ENCODE results near the gene LYPD6B. TPM values are rescaled to one million over a fixed set of nuclear protein-coding genes. Genes with fewer than 3 reads are reported as not detected.

Gene LYPD6B
- polyA plus RNA-seq, 1 donor, result 1.4 TPM

DNA sequence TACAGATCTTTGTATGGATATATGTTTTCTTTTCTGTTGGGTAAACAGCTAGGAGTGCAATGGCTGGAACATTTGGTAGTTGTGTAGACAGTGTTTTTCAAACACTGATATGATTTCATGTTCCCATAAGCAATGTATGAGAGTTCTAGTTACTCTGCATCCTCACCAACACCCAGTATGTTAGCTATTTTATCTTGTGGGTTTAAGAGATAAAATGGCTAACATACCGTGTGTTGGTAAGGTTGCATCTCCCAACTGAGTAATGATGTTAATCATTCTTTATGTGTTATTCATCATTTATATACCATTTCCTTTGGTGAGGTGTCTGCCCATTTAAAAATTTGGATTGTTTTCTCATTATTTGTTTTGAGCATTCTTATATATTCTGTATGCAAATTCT is 65.7 kb downstream of the LYPD6B start:
- 100% methylated on average over 1 of the region's 1 CpG for WGBS (ENCODE audit: insufficient coverage, low lambda C conversion rate)
- no peak overlapping the region for H3K27ac ChIP-seq (ENCODE audit: low read length)
- no peak for DNase-seq

DNA sequence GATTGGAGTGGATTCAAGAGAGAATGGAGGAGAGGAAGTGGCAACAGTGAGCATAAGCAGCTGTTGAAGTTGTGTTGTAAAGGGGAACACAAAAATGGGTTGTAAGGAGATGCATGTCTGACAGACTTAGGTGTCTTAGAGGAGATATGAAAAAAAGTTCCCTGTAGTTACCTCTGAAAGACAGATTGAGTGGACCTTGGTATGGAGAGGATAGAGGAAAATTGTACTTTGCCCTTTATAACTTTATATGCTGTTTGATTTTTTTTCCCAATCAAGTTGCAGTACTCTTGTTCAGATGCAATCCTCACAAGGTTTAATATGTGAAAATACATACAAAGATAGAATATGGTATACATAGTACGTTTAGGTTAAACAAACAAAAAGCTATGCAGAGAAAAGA is 73.6 kb downstream of the LYPD6B start:
- Histone ChIP-seq H3K9me3 (ENCODE audit: control insufficient read depth, low read depth, low read length) (no peaks in the 10 kb centered on the region), H3K4me3 (ENCODE audit: low read length) (no peak overlapping the region), H3K36me3 (ENCODE audit: control insufficient read depth, insufficient read depth, low read length) (no peaks in the 10 kb centered on the region), H3K27me3 (ENCODE audit: control insufficient read depth, insufficient read depth, low read length) (no peaks in the 10 kb centered on the region), H3K27ac (ENCODE audit: low read length) (no peak overlapping the region), H3K4me1 (ENCODE audit: control insufficient read depth, insufficient read depth, low read length) (no peaks in the 10 kb centered on the region)
- WGBS (ENCODE audit: insufficient coverage, low lambda C conversion rate), result 100% methylated on average over 1 of the region's 1 CpG
- DNase-seq, result no peak

More for the DNA sequence above, 65.7 kb downstream of the LYPD6B start:
- Histone ChIP-seq H3K4me1 (ENCODE audit: control insufficient read depth, insufficient read depth, low read length) (no peaks in the 10 kb centered on the region), H3K9me3 (ENCODE audit: control insufficient read depth, low read depth, low read length) (no peaks in the 10 kb centered on the region), H3K27me3 (ENCODE audit: control insufficient read depth, insufficient read depth, low read length) (no peaks in the 10 kb centered on the region), H3K36me3 (ENCODE audit: control insufficient read depth, insufficient read depth, low read length) (no peaks in the 10 kb centered on the region), H3K4me3 (ENCODE audit: low read length) (no peak overlapping the region)

DNA sequence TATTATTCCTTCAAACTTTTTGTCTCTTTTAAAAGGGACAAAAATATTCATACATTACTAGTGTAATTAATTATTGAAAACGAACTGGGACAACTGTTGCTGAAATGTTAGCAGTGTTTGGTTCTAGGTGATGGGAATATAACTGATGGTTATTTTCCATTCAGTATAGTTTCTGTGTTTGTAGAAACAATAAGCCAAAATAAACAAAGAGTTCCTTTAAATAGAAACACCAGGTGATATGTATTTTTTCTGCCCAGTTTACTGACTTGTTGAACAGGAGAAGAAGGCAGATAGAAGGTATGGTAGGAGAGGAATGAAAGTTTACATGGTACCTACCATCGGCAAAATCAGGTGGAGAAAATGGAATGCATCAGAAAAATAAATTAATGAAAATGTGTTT is 74.2 kb downstream of the LYPD6B start:
- no peak for DNase-seq
- no peak overlapping the region for H3K27ac ChIP-seq (ENCODE audit: low read length)
- WGBS (ENCODE audit: insufficient coverage, low lambda C conversion rate), result 100% methylated on average over 1 of the region's 2 CpGs
- H3K36me3 ChIP-seq (ENCODE audit: control insufficient read depth, insufficient read depth, low read length), result no peaks in the 10 kb centered on the region
- H3K4me1 ChIP-seq (ENCODE audit: control insufficient read depth, insufficient read depth, low read length), result no peaks in the 10 kb centered on the region
- H3K4me3 ChIP-seq (ENCODE audit: low read length), result no peak overlapping the region
- no peaks in the 10 kb centered on the region for H3K9me3 ChIP-seq (ENCODE audit: control insufficient read depth, low read depth, low read length)
- H3K27me3 ChIP-seq (ENCODE audit: control insufficient read depth, insufficient read depth, low read length), result no peaks in the 10 kb centered on the region

DNA sequence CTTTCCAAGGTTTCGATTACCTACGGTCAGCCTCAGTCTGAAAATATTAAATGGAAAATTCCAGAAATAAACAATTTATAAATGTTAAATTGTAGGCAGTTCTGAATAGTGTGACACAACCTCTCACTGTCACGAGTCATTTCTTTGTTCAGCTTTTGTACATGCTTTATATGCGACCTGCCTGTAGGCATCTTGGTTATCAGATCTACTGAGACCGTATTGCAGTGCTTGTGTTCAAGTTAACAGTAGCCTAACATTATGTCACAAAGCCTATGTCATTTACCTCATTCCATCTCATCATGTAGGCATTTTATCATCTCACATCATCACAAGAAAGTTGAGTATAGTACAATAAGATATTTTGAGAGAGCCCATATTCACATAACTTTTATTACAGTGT is 77.3 kb downstream of the LYPD6B start:
- H3K4me1 ChIP-seq (ENCODE audit: control insufficient read depth, insufficient read depth, low read length), result no peaks in the 10 kb centered on the region
- no peaks in the 10 kb centered on the region for H3K36me3 ChIP-seq (ENCODE audit: control insufficient read depth, insufficient read depth, low read length)
- 100% methylated on average over 1 of the region's 5 CpGs for WGBS (ENCODE audit: insufficient coverage, low lambda C conversion rate)

DNA sequence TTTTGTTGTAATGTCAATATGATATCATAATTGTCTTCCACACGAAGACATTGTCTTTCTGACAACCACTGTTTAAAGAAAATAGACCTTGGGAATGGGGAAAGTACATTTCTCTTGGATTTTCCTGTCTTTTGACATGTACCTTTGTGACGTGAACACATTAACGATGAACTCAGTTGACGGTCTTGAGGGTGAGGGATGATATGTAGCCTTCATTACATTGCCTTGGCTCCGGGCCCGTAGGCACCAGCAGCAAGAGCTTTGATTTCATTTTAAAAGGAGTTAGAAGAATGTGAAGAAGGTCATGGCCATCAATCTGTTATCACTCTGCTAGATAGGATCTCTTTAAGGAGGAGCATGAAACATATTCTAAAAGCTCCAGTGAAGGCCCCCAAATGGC is 80.9 kb downstream of the LYPD6B start:
- Histone ChIP-seq H3K27me3 (ENCODE audit: control insufficient read depth, insufficient read depth, low read length) (no peaks in the 10 kb centered on the region), H3K27ac (ENCODE audit: low read length) (no peak overlapping the region), H3K4me1 (ENCODE audit: control insufficient read depth, insufficient read depth, low read length) (no peaks in the 10 kb centered on the region), H3K9me3 (ENCODE audit: control insufficient read depth, low read depth, low read length) (no peaks in the 10 kb centered on the region), H3K36me3 (ENCODE audit: control insufficient read depth, insufficient read depth, low read length) (no peaks in the 10 kb centered on the region), H3K4me3 (ENCODE audit: low read length) (no peak overlapping the region)
- WGBS (ENCODE audit: insufficient coverage, low lambda C conversion rate), result 100% methylated on average over 3 of the region's 6 CpGs
- no peak for DNase-seq

More for the DNA sequence above, 77.3 kb downstream of the LYPD6B start:
- no peak overlapping the region for H3K27ac ChIP-seq (ENCODE audit: low read length)
- no peaks in the 10 kb centered on the region for H3K27me3 ChIP-seq (ENCODE audit: control insufficient read depth, insufficient read depth, low read length)
- H3K4me3 ChIP-seq (ENCODE audit: low read length), result no peak overlapping the region
- H3K9me3 ChIP-seq (ENCODE audit: control insufficient read depth, low read depth, low read length), result no peaks in the 10 kb centered on the region
- DNase-seq, result no peak

DNA sequence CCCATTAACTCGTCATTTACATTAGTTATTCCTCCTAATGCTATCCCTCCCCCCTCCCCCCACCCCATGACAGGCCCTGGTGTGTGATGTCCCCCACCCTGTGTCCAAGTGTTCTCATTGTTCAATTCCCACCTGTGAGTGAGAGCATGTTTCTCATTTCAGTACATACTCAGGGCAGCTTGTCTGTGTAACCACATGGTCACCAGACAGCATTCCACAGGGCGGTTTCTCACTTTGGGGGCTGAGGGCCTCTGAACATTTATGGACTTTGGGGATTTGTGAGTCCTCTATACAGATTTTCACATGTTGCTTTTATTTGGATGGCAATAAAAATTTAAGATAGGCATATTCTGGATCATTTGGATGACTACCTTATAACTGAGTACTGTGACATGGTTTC is 84.0 kb downstream of the LYPD6B start:
- Histone ChIP-seq H3K9me3 (ENCODE audit: control insufficient read depth, low read depth, low read length) (no peaks in the 10 kb centered on the region), H3K4me3 (ENCODE audit: low read length) (no peak overlapping the region), H3K36me3 (ENCODE audit: control insufficient read depth, insufficient read depth, low read length) (no peaks in the 10 kb centered on the region), H3K27me3 (ENCODE audit: control insufficient read depth, insufficient read depth, low read length) (no peaks in the 10 kb centered on the region), H3K4me1 (ENCODE audit: control insufficient read depth, insufficient read depth, low read length) (no peaks in the 10 kb centered on the region), H3K27ac (ENCODE audit: low read length) (no peak overlapping the region)
- DNase-seq, result peak in 1 of 2 donors; percentile 15
- no CpG with 5 or more reads among the region's 2 CpGs for WGBS (ENCODE audit: insufficient coverage, low lambda C conversion rate)

DNA sequence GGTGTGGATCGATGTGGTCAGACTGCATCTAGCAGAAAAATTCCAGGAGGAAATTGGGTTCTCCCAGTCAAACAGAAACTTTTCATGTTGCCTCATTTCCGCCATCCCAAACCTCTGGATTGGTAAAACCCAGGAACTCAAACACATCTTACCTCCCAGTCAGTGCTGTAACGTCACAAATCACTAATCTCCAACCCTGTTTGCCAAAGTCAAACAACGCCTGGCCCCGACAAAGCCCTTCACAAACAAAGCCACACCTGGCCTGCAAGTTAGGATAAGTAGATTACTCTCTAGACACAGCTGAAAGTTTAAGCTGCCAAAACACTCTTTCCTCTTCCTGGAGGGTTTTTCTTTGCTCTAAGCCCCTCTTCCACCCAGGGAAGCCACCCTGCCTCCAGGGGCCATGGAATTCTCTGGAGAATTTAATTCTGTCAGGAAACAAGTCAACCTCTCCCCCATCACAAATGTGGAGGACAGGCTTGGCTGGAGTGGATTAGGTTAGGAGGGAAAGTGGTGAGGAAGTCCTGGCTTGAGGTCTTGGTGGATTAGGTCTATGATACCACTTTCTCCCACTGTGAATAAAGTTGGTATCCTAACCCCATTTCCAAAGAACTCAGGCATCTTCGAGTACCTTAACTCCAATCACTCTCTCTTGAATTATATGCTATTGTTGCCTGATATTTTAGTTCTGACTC is 86.7 kb downstream of the LYPD6B start:
- no peak overlapping the region for H3K4me3 ChIP-seq (ENCODE audit: low read length)
- H3K36me3 ChIP-seq (ENCODE audit: control insufficient read depth, insufficient read depth, low read length), result no peaks in the 10 kb centered on the region
- H3K27ac ChIP-seq (ENCODE audit: low read length), result no peak overlapping the region
- 75% methylated on average over 1 of the region's 6 CpGs for WGBS (ENCODE audit: insufficient coverage, low lambda C conversion rate)
- H3K27me3 ChIP-seq (ENCODE audit: control insufficient read depth, insufficient read depth, low read length), result no peaks in the 10 kb centered on the region
- no peaks in the 10 kb centered on the region for H3K4me1 ChIP-seq (ENCODE audit: control insufficient read depth, insufficient read depth, low read length)
- no peaks in the 10 kb centered on the region for H3K9me3 ChIP-seq (ENCODE audit: control insufficient read depth, low read depth, low read length)
- DNase-seq, result peak; percentile 7 to 41

DNA sequence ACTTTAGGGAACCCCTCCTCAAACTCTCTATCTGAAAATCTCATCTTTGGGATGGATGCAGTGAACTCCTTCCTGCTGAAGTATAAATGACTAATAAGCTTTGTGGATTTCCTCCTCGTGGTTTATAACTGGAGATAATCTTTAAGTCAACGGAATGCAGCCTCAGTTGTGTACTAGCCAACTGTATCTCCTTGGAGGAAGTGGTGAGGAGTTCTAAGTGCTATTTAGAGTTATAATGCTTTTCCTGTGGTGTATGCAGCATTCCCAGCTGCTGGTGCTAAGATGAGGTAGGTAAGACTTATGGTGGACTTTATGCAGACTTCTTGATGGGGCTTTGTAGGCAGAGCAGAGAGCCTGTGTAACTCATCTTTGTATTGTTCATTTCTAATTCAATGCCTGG is 90.9 kb downstream of the LYPD6B start:
- Histone ChIP-seq H3K4me3 (ENCODE audit: low read length) (no peak overlapping the region), H3K36me3 (ENCODE audit: control insufficient read depth, insufficient read depth, low read length) (no peaks in the 10 kb centered on the region), H3K27ac (ENCODE audit: low read length) (no peak overlapping the region), H3K4me1 (ENCODE audit: control insufficient read depth, insufficient read depth, low read length) (no peaks in the 10 kb centered on the region), H3K9me3 (ENCODE audit: control insufficient read depth, low read depth, low read length) (no peaks in the 10 kb centered on the region), H3K27me3 (ENCODE audit: control insufficient read depth, insufficient read depth, low read length) (no peaks in the 10 kb centered on the region)
- no peak for DNase-seq
- WGBS (ENCODE audit: insufficient coverage, low lambda C conversion rate), result no CpG with 5 or more reads among the region's 2 CpGs

DNA sequence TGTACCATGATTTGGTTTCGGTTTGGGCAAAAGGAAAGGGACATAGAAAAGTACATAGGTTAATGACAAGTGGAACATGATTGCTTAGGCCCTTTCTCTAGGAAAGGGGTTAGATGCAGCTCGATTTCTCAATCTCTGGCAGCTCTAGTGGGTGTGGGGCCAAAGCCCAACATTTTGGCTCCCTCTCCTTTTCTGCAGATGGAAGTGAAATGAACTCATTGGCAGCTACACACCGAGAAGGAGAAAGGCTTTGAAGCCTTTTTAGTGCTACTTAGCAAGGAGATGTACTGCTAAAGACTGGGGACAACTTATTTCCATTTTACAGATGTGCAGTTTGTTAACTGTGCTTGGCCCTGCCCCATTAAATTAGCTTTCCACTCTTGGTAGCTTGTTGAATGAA is 93.8 kb downstream of the LYPD6B start:
- no peak for DNase-seq
- Histone ChIP-seq H3K4me3 (ENCODE audit: low read length) (no peak overlapping the region), H3K4me1 (ENCODE audit: control insufficient read depth, insufficient read depth, low read length) (no peaks in the 10 kb centered on the region), H3K9me3 (ENCODE audit: control insufficient read depth, low read depth, low read length) (no peaks in the 10 kb centered on the region), H3K27ac (ENCODE audit: low read length) (no peak overlapping the region), H3K36me3 (ENCODE audit: control insufficient read depth, insufficient read depth, low read length) (no peaks in the 10 kb centered on the region), H3K27me3 (ENCODE audit: control insufficient read depth, insufficient read depth, low read length) (no peaks in the 10 kb centered on the region)
- WGBS (ENCODE audit: insufficient coverage, low lambda C conversion rate), result no CpG with 5 or more reads among the region's 3 CpGs

DNA sequence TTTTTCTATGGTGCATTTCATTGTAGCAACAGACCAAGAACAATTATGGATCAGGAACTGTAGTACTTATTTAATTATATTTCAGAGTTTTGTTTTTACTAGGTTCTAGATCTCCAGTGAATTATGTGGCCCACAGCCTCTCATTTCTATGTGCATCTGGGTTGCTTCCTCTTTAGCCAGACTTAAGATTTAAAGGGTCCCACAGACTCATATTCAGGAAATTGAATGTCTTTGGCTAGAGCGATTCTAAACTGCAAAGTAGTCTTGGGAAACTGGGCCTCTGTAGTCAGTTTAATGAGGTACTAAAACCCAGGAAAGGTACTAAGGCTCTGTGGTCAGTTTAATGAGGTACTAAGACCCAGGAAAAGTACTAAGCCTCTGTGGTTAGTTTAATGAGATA is 94.4 kb downstream of the LYPD6B start:
- no peak for DNase-seq
- no peaks in the 10 kb centered on the region for H3K36me3 ChIP-seq (ENCODE audit: control insufficient read depth, insufficient read depth, low read length)
- no peaks in the 10 kb centered on the region for H3K27me3 ChIP-seq (ENCODE audit: control insufficient read depth, insufficient read depth, low read length)
- no peak overlapping the region for H3K4me3 ChIP-seq (ENCODE audit: low read length)
- no peak overlapping the region for H3K27ac ChIP-seq (ENCODE audit: low read length)
- H3K4me1 ChIP-seq (ENCODE audit: control insufficient read depth, insufficient read depth, low read length), result no peaks in the 10 kb centered on the region
- H3K9me3 ChIP-seq (ENCODE audit: control insufficient read depth, low read depth, low read length), result no peaks in the 10 kb centered on the region
- no CpG with 5 or more reads among the region's 1 CpG for WGBS (ENCODE audit: insufficient coverage, low lambda C conversion rate)

DNA sequence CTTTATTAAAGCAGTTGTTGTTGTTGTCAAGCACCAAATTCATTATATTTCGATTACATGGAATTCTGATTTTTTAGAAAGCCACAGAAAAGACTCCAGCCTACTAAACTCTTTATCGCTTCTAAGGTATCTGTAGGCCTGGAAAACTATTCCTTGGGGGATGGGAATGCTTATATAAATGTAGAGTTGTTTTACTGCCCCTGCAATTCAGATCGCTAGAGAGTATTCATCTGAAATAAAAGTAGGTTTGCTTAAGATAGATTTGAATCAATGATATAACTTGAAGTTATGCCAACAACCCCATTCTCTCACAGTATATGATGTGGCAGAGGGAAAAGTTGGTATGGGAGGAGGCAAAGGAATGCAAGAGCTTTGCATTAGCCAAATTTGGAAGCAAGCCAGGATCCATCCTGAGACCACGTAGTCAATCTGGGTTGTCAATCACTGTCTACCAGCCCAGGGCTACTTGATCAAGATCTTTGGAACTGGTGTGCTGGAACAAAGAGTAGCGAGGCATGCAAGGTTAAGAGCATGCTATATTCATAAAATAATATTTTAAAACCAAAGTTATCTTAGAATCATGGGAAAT is 95.9 kb downstream of the LYPD6B start:
- no peaks in the 10 kb centered on the region for H3K36me3 ChIP-seq (ENCODE audit: control insufficient read depth, insufficient read depth, low read length)
- DNase-seq, result no peak
- H3K4me3 ChIP-seq (ENCODE audit: low read length), result no peak overlapping the region
- 100% methylated on average over 1 of the region's 5 CpGs for WGBS (ENCODE audit: insufficient coverage, low lambda C conversion rate)
- H3K27ac ChIP-seq (ENCODE audit: low read length), result no peak overlapping the region
- no peaks in the 10 kb centered on the region for H3K4me1 ChIP-seq (ENCODE audit: control insufficient read depth, insufficient read depth, low read length)
- no peaks in the 10 kb centered on the region for H3K27me3 ChIP-seq (ENCODE audit: control insufficient read depth, insufficient read depth, low read length)
- no peaks in the 10 kb centered on the region for H3K9me3 ChIP-seq (ENCODE audit: control insufficient read depth, low read depth, low read length)
